NAMALWA (cell line): ENCODE measurements around the gene MSH5.
"Not testable (repeated sequence)": the region's sequence is repeated elsewhere in the genome, so short reads cannot be mapped to it uniquely, and the experiment has no call there.

Experiments used
- DNase-seq: peaks from one replicate; pipeline ENCODE4 v3.0.0-alpha.2; 2015; ENCODE audit warnings: low spot score

MSH5 gene

GRCh38 chr6:31778999-31779885 lies 39.4 kb downstream of the MSH5 start:
- no peak for DNase-seq

- no peak for DNase-seq
Observed at GRCh38 chr6:31779908-31780307, 40.1 kb downstream of the MSH5 start.

GRCh38 chr6:31780507-31781243 lies 40.9 kb downstream of the MSH5 start:
- DNase-seq = no peak

- no peak for DNase-seq
Observed at GRCh38 chr6:31781244-31782125, 41.7 kb downstream of the MSH5 start.

GRCh38 chr6:31782126-31782855 lies 42.5 kb downstream of the MSH5 start:
- DNase-seq = no peak

- DNase-seq = no peak
Observed at GRCh38 chr6:31784098-31784925, 44.5 kb downstream of the MSH5 start.

GRCh38 chr6:31785475-31785874 lies 45.7 kb downstream of the MSH5 start:
- no peak for DNase-seq

GRCh38 chr6:31791324-31792089 lies 51.7 kb downstream of the MSH5 start:
- peak; percentile 73 for DNase-seq

- no peak for DNase-seq
Observed at GRCh38 chr6:31792090-31792374, 52.2 kb downstream of the MSH5 start.

GRCh38 chr6:31792761-31793171 lies 53.0 kb downstream of the MSH5 start:
- no peak for DNase-seq

GRCh38 chr6:31793927-31794245 lies 54.1 kb downstream of the MSH5 start:
- DNase-seq = not testable (repeated sequence)

GRCh38 chr6:31794294-31794865 lies 54.6 kb downstream of the MSH5 start:
- peak; percentile 61 for DNase-seq

GRCh38 chr6:31794866-31795615 lies 55.2 kb downstream of the MSH5 start:
- no peak for DNase-seq

GRCh38 chr6:31795616-31796298 lies 56.0 kb downstream of the MSH5 start, which contains the start of gene VARS1:
TSS of gene VARS1 (minus strand) at chr6:31795752. CDS start at chr6:31795217, 535 bp downstream.
- peak; percentile 84 for DNase-seq

GRCh38 chr6:31796993-31797385 lies 57.2 kb downstream of the MSH5 start:
- no peak for DNase-seq

- DNase-seq = peak; percentile 81
Observed at GRCh38 chr6:31797588-31797987, 57.8 kb downstream of the MSH5 start.

GRCh38 chr6:31799781-31800180 lies 60.0 kb downstream of the MSH5 start:
- DNase-seq = no peak
